DND-41 (cell line): ENCODE results near the gene RCC2.

Experiments used
- CTCF ChIP-seq: IDR thresholded peaks from 2 replicates; pipeline ENCODE4 v1.5.1; 2012; ENCODE audit warnings: borderline replicate concordance, low read length, moderate library complexity, mild to moderate bottlenecking; ENCODE audit not compliant: poor library complexity, severe bottlenecking; ENCODE audit errors: extremely low read depth
- EZH2 ChIP-seq: IDR thresholded peaks from 3 replicates; pipeline ENCODE4 v1.6.1; 2012; ENCODE audit warnings: borderline replicate concordance, low read depth, mild to moderate bottlenecking, moderate library complexity, low read length, inconsistent platforms; ENCODE audit not compliant: severe bottlenecking

GRCh38 chr1:17416389-17416788 lies 23.1 kb downstream of the RCC2 start:
- no peak for TF ChIP-seq CTCF
- TF ChIP-seq EZH2 = no peak
